ENCODE measurements around the gene HMGXB3. TPM values are rescaled to one million over a fixed set of nuclear protein-coding genes. Genes with fewer than 3 reads are reported as not detected.

Gene HMGXB3
- total RNA-seq, 2 experiments from 2014 or later, result 41.4 to 41.6 TPM

- ChIA-PET CTCF (no interaction called here), POLR2A (interaction anchor here (0.6 kb wide), 1 partner anchor 37 kb away, joined by 4 read pairs; no protein-coding TSS in a partner anchor)
Observed at GRCh38 chr5:150060471-150060870, 59.9 kb downstream of the HMGXB3 start.

- ChIA-PET POLR2A (interaction anchor here (0.6 kb wide), 1 partner anchor 213 kb away, joined by 3 read pairs; no protein-coding TSS in a partner anchor), CTCF (no interaction called here)
Observed at GRCh38 chr5:150061538-150061995, 61.0 kb downstream of the HMGXB3 start.

DNA sequence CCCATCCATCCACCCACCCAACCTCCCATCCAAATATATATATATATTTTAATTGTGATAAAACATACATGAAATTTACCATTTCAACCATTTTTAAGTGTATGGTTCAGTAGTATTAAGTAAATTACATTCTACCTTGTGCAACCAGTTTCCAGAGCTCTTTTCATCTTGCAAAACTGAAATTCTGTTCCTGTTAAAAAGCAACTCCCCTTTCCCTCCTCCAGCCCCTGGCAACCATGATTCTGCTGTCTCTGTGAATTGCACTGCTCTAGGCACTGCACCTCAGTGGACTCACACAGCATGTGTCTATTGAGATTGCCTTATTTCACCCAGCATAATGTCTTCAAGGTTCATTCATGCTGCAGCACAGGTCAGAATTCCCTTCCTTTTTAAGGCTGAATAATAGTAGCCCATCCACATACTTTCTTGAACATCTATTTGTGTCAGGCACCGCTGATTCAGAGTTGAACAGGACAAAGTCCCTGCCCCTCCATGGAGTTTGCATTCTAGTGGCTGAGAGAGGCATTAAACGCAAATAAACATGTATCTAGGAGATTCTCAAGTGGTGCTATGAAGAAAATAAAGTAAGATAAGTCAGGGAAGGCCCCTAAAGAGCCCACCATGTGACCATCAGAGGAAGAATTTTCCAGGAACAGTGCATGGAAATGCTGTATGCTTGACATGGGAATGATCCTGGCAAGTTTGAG, 61.8 kb downstream of the HMGXB3 start:
- CTCF ChIA-PET, result no interaction called here
- POLR2A ChIA-PET, result no interaction called here

GRCh38 chr5:150063638-150064037, 63.1 kb downstream of the HMGXB3 start:
- CTCF ChIA-PET, result no interaction called here
- POLR2A ChIA-PET, result no interaction called here

DNA sequence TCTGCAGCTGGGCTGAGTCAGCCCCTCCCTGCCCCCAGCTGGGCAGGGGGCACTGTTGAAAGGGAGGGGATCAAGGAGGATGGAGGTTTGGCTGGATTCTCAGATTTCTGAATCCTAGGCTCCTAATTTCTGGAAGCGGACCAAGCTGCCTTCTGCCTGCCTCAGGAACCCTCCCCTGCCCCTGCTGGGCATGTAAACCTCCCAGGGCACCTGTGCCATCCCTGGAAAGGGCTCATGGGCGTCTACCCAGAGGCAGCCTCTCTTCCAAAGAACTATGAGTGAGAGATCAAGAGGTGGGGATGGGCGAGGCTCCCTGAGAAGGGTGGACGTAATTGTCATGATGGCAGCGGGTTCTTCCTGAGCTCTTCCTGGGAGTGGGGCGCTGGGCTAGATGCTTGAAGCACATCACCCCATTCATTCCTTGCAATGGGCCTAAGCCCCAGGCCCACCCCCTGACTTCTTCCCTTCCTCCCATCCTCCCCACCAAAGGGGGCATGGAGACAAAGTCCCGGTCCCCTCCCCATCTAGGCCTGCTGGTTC, 64.2 kb downstream of the HMGXB3 start:
- ChIA-PET CTCF (no interaction called here), POLR2A (no interaction called here)

- CTCF ChIA-PET, result no interaction called here
- POLR2A ChIA-PET, result no interaction called here
Observed at GRCh38 chr5:150065346-150065745, 64.8 kb downstream of the HMGXB3 start.

DNA sequence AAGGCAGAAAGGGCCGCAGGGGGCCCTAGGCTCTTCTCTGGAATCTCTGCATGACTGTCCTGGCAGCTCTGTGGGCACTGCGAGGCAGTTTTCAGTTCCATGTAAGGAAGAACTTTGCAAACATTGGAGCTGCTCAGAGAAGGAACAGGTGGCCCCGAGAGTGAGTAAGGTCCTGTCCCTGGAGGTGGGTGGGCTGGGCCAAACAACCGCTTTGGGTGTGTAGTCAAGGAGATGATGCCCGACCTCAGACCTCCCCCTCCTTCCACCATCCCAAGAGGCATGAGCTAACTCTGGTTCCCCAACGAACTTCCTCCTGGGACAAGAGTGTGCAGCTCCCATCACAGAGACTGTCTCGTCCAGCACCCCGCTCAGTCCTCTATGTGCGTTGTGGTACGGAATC, 65.3 kb downstream of the HMGXB3 start:
- ChIA-PET POLR2A (no interaction called here), CTCF (no interaction called here)

GRCh38 chr5:150066436-150066835, 65.9 kb downstream of the HMGXB3 start:
- POLR2A ChIA-PET, result no interaction called here
- CTCF ChIA-PET, result no interaction called here

DNA sequence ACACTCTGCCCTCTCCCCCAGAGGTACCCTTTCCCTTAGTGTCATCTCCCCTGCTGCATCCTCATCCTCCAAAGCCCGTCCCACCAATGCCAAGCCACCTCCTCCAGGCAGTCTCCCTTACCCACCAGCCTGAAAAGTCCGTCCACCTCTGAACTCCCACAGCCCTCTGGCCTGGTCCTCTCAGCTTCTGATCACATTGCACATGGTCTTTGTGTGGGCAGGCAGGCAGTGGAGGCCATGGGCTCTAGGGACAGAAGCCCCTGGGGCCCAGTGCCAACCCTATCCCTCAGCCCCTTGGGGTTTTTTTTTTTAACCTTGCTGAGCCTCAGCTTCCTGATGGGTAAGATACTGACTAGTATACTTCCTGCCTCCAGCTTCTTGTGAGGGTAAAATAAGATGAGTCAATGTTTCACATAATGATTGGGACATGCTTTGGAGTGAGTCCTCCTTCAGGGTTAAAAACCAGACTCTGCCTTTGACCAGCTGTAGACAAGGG, 66.4 kb downstream of the HMGXB3 start:
- ChIA-PET CTCF (no interaction called here), POLR2A (no interaction called here)

DNA sequence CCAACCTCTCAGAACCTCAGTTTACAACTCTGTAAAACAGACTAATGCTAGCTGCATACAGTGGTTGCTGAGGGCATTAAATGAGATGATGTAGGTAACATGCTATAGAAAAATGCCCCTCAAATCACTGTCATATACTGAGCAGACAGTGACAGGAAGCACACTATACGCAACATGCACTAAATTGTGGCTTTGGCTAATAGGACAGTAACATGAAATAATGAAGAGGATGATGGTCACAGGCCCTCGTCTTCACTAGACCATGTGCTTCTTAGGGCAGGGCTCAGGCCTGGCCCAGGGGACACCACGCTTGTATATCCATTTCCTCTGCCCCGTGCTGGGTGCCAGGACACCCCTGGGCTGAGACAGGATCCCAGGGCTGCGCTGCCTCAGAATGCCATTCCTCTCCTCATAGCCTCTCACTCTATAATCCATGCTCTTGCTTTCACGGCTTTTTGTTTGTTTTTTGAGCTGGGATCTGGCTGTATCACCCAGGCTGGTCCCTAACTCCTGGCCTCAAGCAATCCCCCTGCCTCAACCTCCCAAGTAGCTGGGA, 66.9 kb downstream of the HMGXB3 start:
- ChIA-PET POLR2A (no interaction called here), CTCF (no interaction called here)

- POLR2A ChIA-PET, result no interaction called here
- CTCF ChIA-PET, result no interaction called here
Observed at GRCh38 chr5:150068071-150068470, 67.5 kb downstream of the HMGXB3 start.

GRCh38 chr5:150068472-150068871, 67.9 kb downstream of the HMGXB3 start:
- ChIA-PET CTCF (no interaction called here), POLR2A (no interaction called here)

DNA sequence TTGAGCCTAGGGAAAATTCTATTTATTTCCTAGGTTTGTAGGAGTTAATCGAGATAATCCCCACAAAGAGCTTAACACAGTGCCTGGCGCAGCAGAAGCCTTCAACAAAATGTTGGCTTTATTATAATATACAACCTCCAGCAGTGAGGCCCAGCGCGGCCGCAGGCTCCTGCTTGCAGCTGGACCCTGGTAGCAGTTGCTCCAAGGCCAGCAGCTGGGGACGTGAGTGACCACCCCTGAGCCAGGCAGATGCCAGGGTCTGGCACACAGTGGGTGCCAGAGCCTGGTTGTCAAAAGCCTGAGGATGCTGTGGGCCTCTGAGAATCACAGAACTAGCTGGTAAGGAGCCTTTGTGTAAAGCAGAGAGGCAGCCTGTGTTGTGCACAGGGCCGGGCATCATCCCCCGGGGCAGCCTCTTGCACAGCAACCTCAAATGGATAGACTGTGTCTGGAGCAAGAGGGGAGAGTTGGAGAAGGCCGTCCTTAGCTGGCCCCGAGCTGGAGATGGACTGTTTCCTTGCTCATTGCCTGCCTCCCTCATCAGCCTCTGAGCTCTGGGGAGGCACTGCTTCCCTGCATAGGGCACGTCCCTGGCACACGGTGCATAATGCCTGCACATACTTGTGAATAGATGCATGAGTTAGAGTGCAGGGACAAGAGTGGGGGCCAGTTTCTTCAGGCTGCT, 68.6 kb downstream of the HMGXB3 start:
- ChIA-PET POLR2A (no interaction called here), CTCF (no interaction called here)

DNA sequence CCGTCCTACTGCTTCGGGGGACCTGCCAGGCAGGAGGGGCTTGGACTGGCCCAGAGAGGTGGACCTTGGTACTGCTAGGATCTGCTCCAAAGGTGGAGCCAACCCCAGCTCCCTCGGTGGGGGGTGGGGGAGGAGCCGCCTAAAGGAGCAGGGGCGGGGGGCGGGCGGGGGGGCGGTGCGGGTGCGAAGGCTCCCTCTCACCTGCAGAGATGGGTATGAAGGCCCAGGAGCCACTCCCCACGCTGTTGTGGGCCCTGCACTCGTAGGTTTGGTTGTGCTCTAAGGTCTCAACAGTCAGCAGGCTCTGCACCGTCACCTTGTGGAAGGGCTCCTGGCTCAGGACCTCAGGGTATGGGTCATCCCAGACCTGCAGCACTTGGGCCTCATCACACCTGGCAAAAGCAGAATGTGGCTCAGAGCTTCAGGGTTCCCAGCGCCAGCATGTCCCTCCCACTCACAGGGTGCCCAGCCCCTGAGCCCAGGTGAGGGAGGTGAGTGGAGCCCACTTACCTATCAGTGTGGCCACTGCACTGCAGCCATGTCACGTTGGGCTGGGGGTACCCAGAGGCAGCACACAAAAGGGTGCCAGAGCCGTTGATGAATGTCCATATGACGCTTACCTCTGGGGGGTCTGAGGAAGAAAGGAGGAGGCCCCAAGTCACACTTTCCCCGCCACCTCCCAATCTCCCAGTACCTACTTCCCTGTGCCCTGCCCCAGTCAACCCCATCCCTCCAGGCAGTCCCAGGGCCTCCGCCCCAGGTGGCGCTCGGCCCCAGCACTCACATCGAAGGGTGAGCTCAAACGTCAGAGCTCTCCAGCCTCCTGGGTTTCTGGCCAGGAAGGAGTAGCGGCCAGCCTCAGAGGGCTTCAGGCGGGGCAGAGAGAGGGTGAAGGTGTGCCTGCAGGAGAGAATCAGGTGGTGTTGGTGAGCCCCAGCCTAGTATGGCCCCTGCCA, 69.4 kb downstream of the HMGXB3 start:
- CTCF ChIA-PET, result no interaction called here

GRCh38 chr5:150070821-150071220, 70.3 kb downstream of the HMGXB3 start:
- CTCF ChIA-PET, result no interaction called here
- POLR2A ChIA-PET, result no interaction called here

More for the DNA sequence above, 69.4 kb downstream of the HMGXB3 start:
- POLR2A ChIA-PET, result no interaction called here

- ChIA-PET POLR2A (no interaction called here), CTCF (no interaction called here)
Observed at GRCh38 chr5:150073086-150073625, 72.6 kb downstream of the HMGXB3 start.

- CTCF ChIA-PET, result no interaction called here
- POLR2A ChIA-PET, result no interaction called here
Observed at GRCh38 chr5:150073677-150074076, 73.1 kb downstream of the HMGXB3 start.

DNA sequence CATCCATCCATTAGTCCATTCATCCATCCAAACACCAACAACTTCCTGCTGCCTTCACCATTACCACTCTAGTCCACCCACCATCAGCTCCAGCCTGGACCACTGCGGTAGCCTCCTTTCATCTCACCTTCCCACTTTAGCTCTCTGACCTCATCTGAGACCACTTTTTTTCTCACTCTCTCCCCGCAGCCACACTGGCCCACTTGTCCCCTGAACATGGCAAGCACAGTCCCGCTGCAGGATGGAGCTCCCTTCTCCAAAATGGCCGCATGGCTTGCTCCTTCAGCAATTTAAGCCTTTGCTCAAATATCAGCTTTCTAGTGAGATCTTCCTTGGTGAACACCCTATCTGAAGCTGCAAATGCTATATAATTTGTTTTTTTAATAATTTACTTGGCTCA, 74.7 kb downstream of the HMGXB3 start:
- ChIA-PET CTCF (no interaction called here), POLR2A (no interaction called here)

DNA sequence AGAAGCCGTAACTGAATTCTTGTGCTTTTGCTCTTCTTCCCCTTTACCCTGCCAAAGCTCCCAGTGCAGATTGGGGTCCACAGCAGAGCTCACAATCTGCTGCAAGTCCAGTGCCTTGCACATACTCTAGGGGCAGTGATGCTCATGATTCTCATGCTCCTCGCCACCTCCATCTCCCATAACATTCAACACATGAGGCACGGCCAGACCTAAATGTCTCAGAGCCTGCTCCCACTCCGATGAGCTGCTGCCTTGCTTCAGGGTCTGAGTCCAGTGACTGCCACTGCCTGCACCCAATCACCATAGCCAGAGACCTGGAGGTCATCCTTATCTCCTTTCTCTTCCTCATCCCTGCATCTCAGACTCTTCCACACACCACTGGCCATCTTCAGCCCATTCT, 75.3 kb downstream of the HMGXB3 start:
- CTCF ChIA-PET, result no interaction called here

DNA sequence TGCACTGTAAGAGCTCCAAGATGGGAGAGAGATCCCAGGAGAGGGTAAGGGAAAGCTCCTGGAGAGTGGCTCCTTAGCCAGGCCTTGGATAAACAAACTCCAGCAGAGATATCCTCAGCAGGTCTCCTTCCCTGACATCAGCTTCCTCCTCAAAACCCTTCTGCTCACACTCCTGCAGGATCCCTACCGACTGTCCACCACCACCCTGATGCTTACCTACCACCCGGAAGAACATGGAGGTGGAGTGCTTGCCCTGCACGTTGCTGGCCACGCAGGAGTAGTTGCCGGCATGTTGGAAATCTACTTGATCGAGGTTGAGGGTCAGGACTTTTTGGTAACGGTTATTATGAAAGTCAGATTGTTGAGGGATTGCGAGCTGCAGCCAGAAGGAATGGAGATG, 76.5 kb downstream of the HMGXB3 start:
- CTCF ChIA-PET, result no interaction called here
- POLR2A ChIA-PET, result no interaction called here

More for the DNA sequence above, 75.3 kb downstream of the HMGXB3 start:
- POLR2A ChIA-PET, result no interaction called here

Data from activated CD8-positive, alpha-beta memory T cell treated with anti-CD3 and anti-CD28 coated beads for 36 hours (primary cell).